ENCODE data around the gene GGCX.

Gene GGCX

GRCh38 chr2:85602476-85603234, 41.4 kb upstream of the GGCX start, which contains the start of gene TMEM150A:
TSS of gene TMEM150A (minus strand) at chr2:85602698. CDS start at chr2:85601948, 750 bp downstream.
- no peak for DNase-seq (ENCODE audit: low read depth)
- TF ChIP-seq CTCF (IDR thresholded peaks at IDR 0.05; ENCODE audit: control insufficient read depth, insufficient read depth, low read depth, low read length, missing control alignments), result peak; percentile 10
- peak within 1 kb of the TSS; percentile 64 for H3K4me3 ChIP-seq (ENCODE audit: control insufficient read depth, low read depth, low read length)

- no peak for DNase-seq (ENCODE audit: low read depth)
- no peak for TF ChIP-seq CTCF (IDR thresholded peaks at IDR 0.05; ENCODE audit: control insufficient read depth, insufficient read depth, low read depth, low read length, missing control alignments)
- H3K4me3 ChIP-seq (ENCODE audit: control insufficient read depth, low read depth, low read length), result peak overlapping the region; percentile 64
Observed at GRCh38 chr2:85601771-85602475, 40.6 kb upstream of the GGCX start.

GRCh38 chr2:85600951-85601770, 39.9 kb upstream of the GGCX start:
- DNase-seq (ENCODE audit: low read depth), result no peak
- peak overlapping the region; percentile 64 for H3K4me3 ChIP-seq (ENCODE audit: control insufficient read depth, low read depth, low read length)
- TF ChIP-seq CTCF (IDR thresholded peaks at IDR 0.05; ENCODE audit: control insufficient read depth, insufficient read depth, low read depth, low read length, missing control alignments), result no peak

- no peak for TF ChIP-seq CTCF (IDR thresholded peaks at IDR 0.05; ENCODE audit: control insufficient read depth, insufficient read depth, low read depth, low read length, missing control alignments)
- H3K4me3 ChIP-seq (ENCODE audit: control insufficient read depth, low read depth, low read length), result no peak overlapping the region
- DNase-seq (ENCODE audit: low read depth), result no peak
Observed at GRCh38 chr2:85600235-85600575, 38.9 kb upstream of the GGCX start.

GRCh38 chr2:85599468-85600234, 38.4 kb upstream of the GGCX start:
- no peak for TF ChIP-seq CTCF (IDR thresholded peaks at IDR 0.05; ENCODE audit: control insufficient read depth, insufficient read depth, low read depth, low read length, missing control alignments)
- H3K4me3 ChIP-seq (ENCODE audit: control insufficient read depth, low read depth, low read length), result no peak overlapping the region
- DNase-seq (ENCODE audit: low read depth), result no peak

All from AG09309 (cell line).